Myocyte (in vitro differentiated cells): ENCODE measurements around the gene STARD3NL. TPM values are rescaled to one million over a fixed set of nuclear protein-coding genes. Genes with fewer than 3 reads are reported as not detected.

Experiments used
- DNase-seq: peaks from one replicate; pipeline ENCODE4 v3.0.0-alpha.2; 2012; ENCODE audit warnings: low read depth
- total RNA-seq: library from RNA; depleted of rRNA; stranded (reverse); fragments of >200 nt; gene quantifications from 2 replicates; pipeline ENCODE4 v1.2.3, GENCODE V29; 2014

STARD3NL gene
- total RNA-seq, 1 donor from 2014 or later = 81.3 TPM

DNA sequence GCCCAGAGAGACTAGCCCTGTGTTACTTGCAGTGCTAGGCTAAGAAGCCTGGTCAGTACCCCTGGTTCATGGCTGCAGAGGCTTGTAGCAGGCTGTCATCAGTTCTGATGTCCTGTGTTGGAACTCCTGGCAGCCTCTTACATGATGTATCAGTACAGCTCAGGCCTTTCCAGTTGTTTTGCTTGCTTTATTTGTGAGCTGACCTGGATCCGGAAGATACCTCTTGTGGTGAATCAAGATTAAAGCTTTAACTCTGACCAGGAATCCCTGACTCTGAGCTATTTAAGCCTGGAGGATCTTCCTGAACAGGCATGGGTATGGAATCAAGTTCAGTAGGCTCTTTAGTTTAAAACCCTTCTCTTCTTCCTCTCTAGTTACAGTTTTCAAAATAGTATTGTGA, 4.4 kb downstream of the STARD3NL start:
- DNase-seq = no peak

DNA sequence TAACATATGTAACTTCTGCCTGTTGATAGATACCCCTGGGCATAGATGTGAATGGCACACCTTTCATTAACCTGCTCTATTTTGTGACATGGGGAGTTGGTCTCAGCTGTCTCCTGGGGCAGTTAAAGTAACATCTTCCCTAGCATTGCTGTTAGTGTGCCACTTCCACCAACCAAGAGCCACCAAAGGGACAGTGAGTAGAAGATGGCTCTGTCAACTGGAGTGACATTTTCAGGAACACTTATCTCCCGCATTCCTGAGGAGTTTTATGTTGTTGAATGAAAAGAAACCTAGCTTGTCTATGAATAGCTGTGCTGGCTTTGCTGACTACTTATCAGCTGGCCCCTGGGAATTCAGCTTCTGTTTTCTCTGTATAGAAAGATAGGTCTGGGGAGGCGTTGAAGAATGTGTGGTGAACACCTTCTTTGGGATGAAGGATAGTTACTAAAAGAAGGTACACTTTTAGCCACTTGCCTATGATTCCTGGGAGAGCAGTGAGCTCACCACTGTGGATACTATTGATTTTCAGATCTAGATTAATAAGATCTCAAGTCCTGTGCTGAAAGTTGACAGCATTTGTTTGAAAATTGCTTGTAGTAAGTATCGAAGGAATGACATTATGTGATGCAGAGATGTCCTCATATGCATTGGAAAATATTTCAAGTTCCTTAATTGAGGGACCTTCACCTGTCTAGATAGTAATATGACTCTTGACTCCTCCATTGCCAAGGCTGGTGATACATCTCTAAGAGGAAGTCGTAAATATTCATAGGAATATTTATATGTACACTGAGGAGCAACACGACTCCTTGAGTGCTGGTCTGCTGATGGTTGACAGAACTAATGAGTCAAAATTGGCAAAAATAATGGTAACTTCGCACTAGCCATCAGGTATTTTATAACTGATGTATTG, 7.6 kb downstream of the STARD3NL start:
- DNase-seq = no peak

DNA sequence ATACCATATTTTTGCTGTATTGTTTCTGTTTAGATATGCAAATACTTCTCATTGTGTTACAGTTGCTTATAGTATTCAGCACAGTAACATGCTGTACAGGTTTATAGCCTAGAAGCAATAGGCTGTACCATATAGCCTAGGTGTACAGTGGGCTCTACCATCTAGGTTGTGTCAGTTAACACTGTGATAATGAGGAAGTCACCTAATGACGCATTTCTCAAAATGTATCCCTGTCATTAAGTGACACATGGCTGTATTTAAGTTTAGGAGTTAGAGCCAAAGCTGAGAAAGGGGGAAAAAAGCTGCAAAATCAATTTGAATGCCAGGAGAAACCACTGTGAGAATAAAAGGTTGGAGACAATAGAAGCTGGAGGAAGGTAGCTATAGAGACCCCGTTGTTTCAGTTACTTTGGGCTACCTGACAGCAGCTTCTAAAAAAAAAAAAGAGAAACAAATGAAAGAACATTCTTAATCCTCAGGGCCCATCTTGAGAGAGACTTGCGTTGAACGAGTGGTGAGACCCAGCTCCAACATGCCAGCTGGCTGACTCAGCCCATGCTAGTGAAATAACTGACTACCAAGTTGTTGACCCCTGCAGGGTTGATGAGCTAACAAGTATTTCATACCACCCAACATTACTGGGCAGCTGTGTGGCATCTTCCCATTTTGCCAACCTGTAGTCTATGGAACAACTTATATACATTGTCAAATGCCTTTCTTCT, 8.7 kb downstream of the STARD3NL start:
- peak; percentile 80 for DNase-seq

DNA sequence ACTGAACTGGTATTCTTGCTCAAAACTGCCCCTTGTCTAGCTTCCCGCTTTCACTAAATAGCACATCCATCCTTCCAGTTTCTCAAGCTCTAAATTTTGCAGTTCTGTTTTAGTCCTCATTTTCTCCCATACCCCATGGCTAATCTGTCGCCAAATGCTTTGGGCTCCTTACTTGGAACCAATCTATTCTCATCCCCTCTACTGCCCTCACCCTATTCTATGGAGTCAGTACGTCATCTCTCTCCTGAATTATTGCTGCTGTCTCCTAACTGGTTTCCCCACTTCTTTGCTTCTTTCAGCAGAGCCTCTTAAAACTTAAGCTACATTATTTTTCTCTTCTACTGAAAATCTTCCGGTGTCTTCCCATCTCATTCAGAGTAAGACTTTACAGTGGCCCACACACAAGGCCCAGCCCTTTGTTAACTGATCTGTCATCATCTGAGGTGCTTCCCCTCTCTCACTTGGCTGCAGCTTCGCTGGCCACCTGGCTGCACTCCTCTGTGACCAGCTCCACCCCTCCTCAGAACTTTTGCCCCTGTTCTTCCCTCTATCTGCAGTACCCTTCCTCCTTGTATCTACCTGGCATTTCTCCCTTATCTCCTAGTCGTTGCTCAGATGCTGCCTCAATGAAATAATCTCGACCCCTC, 9.9 kb downstream of the STARD3NL start:
- no peak for DNase-seq

DNA sequence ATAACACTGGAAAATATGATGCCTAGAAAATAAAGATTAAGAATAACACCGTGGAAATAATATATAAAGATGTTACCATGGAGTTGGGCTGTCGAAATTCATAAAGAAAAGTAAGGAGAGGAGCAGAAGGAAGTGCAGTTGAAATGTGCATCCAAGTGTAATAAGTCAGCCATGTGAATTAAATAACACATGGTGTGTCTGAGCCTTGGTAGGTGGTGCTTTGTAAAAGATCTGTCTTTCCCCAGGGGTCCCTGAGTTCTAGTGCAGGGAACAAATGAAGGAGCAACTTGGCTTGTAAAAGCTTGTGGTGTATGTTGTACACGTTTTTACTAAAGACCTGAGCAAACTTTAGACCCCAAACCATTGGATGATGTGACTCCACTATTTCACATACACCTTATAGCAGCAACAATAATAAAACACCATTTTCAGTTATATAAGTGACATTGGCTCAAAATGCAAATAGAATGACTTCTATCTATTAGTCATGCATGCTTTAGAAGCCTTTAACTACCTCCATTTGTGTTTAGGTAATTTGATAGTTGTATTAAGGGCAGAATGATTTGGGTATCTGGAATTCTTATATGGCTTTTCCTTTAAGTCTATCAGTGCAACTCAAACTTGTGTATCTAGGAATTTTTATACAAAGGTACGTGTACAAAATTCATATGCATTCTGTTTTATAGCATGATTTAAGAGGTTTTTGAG, 11.3 kb downstream of the STARD3NL start:
- no peak for DNase-seq

DNA sequence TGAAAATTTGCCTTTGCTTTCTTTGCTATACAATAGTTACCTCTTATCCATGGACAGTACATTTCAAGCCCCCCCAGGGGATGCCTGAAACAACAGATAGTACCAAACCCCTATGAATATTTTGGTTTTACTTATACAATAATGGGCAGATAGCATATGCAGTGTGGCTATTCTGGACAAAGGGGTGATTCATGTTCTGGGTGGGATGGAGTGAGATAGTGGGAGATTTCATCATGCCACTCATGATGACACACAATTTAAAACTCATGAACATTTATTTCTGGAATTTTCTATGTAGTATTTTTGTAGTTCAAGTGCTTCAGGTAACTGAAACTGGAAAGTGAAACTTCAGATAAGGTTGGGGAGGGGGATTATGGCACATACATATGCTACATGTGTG, 12.0 kb downstream of the STARD3NL start:
- no peak for DNase-seq

DNA sequence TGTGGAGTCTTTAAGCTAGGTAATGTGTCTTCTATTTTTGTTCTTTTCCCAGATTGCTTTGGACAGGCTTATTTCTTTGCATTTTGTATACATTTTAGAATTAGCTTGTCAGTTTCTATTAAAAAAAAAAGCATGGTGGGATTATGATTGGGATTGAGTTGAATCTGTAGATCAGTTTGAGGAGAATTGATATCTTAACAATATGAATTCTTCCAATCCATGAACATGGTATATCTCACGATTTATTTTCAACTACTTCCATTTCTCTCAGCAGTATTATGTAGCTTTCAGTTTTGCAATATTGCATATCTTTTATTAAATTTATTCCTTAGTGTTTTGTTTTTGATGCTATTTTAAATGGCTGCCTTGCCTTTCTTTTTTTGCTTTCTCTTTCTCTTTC, 13.7 kb downstream of the STARD3NL start:
- DNase-seq = no peak

DNA sequence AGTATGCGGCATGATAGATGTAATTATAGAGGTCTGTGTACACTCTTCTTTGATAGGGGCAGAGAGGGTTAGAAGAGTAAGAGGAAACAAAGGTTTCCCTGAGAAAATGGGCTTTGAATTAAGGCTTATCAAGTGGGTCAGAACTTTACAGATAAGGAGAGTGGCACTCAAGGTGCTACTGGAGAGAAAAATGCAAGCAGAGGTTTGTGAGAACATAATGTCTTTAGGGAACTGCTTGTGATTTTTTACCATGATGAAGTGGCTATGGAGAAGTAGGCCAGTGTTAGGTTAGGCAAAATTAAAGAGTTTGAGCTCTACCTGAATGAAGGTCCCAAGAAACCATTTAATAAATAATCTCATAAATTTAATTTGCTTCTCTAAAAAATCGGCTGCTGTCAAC, 14.3 kb downstream of the STARD3NL start:
- no peak for DNase-seq

DNA sequence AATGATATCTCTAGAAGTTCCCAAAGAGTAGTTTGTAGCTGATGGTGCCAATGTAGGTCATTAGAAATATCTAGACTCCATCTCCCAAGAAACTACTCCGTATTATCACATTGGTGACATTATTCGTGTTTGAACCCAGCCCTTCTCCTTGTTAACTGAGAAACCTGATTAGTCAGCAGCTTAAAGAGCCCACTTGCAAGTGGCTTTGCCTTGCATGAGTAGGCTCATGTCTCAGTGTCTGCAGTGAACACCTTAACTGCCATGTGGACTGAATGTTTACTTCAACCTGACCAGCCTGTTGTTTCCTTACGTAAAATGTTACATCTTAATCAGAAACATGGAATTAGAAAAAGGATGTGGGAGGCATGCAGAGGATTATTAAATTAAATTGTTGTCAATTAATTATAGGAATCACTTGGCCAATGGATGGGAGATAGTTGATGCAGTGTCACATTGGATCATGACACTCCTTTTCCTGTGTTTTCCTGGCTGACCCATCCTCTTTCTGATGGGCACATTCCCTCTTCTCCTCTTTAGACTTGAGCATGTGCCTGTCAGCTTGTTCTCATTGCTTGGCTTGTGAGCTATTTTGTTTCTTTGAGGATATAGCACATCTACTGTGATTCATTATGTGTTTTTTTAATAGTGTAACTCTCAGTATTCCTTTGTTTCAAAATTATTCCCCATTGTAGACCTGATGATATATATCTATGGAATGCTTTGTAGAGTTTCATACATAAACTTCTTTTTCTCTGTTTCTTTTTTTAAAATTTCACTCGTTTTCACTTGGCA, 18.0 kb downstream of the STARD3NL start:
- DNase-seq = peak; percentile 33

DNA sequence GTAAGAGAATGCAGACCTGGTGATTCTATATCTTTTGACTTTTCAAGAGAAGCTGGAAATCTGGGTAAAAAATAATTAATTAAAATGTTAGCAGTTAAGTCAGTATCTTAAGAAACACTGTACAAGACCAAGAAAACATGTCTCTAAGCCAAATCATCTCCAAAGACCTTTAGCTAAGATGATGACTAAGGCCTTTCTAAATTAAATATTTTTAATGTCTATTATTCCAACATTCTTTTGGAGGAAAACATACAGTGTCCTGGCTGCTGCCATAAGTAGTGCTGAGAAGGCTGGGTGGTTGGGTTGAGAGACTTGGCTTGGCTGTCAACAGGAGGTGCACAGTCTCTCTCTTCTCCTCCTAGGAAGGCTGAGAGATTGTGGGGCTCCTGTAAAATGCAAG, 20.3 kb downstream of the STARD3NL start:
- DNase-seq = no peak

DNA sequence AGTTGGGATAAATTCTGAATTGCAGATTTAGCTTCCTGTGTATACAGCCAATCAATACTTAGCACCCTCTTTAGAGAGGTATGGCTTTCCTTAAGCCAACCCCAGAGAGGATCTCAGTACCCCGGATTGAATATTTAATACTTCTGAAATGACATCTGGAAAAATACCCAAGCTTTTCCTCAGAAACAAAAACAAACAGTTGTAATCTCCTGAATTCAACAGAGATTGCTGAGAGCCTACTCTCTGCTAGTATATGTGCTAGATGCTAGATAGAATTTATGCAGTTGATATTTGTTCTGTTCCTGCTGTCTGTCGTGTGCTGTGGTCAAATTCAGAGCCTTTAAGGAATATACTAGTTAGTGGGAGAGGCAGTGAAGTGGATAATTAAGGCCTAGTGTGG, 21.1 kb downstream of the STARD3NL start:
- DNase-seq = no peak

DNA sequence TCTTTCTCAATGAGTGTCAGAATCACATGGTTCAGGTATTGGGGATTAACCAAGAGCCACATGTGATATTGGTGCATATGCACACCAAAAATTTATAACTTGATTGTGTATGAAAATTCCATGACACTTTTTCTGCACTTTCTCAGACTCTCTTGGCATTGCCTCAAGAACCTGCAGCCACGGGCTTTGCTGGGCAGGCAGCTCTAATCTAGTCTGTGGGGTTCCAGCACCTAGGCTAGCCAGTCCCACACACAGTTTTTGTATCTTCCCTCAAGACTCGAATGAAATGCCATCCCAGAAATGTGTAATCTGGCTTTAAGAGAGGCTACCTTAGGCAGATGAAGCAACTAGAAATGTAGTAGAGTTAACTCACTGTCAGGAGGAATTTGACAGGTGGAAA, 21.7 kb downstream of the STARD3NL start:
- no peak for DNase-seq

DNA sequence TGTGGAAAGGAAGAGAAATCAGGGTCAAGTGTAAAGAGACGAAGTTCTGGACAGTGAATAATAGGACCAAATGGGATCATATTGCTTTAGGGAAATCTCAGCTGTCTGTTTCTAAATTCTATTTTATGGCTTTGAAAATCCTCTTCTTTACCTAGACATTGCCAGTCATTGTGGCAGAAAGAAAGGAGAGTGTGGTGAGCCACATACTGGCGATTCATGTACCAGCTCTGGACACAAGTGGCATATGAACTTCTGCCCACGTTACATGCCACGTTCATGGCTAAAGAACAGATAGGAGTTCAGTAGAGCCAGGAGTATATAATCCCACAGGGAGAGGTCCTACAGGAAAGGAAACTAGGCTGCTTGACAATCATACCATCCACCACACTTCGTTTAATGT, 28.0 kb downstream of the STARD3NL start:
- peak; percentile 70 for DNase-seq

DNA sequence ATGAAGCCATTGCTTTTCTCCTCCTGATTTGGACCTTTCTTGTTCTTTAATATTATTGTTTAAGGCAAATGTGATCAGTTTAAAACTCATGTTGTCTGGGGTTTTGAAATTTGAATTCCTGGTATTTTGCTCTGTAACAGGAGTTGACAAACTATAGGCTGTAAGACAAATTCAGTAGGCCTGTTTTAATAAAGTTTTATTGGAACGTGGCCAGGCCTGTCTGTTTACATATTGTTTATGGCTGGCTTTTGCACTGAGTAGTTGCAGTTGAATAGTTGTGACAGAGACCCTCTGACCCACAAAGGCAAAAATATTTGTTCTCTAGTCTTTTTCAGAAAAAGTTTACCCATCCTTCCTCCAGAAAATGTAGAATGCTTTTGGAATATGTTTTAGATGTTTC, 29.8 kb downstream of the STARD3NL start:
- DNase-seq = no peak

DNA sequence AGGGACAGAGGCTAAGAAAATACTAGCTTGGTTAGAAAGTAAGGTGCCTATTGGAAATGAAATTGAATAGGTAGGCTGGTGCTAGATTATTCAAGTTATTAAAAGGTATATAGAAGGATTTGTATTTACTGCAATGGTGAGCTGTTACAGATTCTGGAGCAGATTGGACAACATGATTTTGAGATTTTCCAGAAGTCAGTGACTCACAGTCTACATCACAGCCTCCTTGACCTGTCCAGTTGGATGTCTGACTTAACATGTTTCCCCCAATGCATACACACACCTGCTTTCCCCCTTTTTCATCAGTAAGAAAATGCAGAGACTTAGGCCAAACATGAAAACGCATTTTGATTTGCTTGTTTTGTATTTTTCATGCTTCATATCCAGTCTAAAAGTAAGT, 33.4 kb downstream of the STARD3NL start:
- no peak for DNase-seq

DNA sequence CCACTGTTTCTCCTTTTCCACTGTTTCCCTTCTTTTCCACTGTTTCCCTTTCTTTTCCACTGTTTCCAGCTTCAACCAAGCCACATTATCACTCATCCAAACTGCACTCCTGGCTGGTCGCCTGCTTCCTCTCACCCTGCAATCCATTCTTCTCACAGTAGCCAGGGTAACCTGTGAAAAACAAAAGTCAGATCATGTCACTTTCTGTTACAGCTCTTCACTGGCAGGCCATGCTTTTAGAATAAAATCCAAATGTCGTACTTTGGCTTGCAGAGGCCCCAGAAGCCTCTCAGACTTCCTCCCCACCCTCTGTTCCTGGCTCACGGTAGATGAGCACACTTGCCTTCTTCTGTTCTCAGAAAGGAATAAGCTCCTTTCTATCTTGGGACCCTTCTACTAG, 33.9 kb downstream of the STARD3NL start:
- no peak for DNase-seq

DNA sequence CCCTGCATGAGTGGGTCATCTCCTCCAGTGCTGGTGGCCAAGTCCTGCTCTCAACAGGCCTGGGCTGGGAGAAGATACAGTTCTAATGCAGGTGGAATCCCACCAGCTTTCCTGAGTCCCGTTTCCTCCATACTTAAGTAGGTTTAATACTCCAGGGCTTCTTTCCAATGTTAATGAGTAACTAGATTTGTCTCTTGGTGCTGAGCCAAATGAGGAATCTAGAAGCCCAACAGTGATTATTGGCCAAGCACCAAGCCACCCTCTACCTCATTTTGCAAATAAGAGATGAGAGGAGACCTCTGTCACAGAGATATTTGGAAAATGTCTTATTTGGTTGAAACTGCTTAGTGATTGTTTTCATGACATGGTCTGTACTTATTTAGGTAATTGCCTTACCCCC, 37.1 kb downstream of the STARD3NL start:
- no peak for DNase-seq

DNA sequence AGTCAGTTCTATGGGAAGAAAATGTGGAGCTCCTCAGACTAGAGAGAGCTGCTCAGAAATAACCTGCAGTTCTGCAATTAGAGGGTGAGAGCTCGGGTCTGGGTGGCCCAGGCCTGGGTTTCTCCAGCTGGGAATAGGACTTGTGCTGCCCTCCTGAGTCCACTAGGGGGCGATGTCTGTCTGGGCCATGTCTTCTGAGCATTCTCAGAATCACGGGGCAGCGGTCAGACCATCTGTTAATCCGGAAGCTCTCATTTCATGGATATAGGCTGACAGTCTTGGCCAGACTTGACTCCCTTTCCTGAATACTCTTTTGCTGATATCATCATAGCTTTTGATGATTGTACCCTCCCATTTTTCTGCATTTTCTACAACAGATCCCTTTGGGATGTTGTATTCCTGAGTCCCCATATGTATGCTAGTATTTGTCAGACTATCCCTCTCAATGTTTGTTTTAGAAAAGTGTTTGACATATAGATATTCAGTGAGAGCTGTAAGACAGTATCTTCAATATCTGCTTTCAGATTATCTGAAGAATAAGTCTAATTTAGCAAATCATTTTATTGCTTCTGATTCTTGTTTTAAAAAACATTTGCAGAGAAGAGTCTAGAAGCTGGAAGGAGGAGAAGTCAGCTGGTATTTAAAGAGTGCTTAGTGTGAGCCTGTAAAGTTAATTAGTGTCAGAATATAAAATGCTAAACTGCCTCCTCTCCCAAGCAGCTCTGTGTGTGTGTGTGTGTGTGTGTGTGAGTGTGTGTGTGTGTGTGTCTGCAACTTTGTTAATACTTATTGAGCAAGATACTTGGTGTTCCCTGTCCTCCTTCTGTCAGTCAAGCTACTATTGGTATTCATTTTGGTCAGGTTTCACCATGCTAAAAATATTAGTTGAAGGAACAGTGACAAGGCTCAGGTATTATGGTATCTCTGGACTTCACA, 38.0 kb downstream of the STARD3NL start:
- DNase-seq = peak; percentile 95

DNA sequence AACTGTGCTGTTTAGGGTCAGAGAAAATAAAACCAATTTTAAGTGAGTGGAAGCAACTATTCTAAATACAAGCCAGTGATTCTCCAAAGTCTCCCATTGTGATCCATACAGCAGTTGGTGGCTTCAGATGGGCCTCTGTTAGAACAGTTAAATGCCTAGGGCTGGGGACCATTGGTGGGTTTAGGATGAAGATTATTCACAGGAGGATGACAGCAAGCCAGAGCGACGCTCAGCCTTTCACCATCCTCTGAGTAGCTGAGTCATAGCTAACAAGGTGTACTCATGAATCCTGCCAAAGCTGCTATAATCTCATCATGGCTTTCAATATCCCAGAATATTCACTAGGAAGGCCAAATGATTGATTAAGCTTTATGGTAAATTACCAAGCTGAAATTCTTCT, 39.6 kb downstream of the STARD3NL start:
- DNase-seq = no peak

DNA sequence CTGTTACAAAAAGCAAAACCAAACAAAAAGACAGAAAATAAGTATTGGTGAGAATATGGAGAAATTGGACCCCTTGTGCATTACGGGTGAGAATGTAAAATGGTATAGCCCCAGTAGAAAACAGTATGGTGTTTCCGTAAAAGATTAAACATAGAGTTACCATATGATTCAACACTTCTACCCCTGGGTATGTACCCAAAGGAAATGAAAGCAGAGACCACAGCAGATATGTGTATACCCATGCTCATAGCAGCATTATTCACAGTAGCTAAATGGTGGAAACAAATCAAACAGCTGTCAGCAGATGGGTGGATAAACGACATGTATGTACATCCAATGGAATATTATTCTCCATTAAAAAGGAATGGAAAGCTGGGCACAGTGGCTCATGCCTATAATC, 42.4 kb downstream of the STARD3NL start:
- DNase-seq = no peak
